CD4-positive, alpha-beta T cell treated with Interleukin-10 for 1 hour (primary cell): ENCODE measurements around the gene SDR42E2.
A peak's percentile ranks its signal among the peaks of the same experiment; 100 is the strongest.
"Not testable (repeated sequence)": the region's sequence is repeated elsewhere in the genome, so short reads cannot be mapped to it uniquely, and the experiment has no call there.

Experiments
- DNase-seq: peaks from one replicate; pipeline ENCODE4 v3.0.0-alpha.2; 2020

The SDR42E2 gene

GRCh38 chr16:22161999-22162655 is at the start of gene SDR42E2:
Gene SDR42E2 (plus strand): TSS chr16:22162506. CDS start chr16:22165583, 3,077 bp downstream.
- peak; percentile 50 for DNase-seq

- no peak for DNase-seq
Measured at GRCh38 chr16:22116095-22116700, 46.1 kb upstream of the SDR42E2 start.

GRCh38 chr16:22117609-22118008 is 44.7 kb upstream of the SDR42E2 start:
- DNase-seq: no peak

GRCh38 chr16:22120440-22120839 is 41.9 kb upstream of the SDR42E2 start:
- no peak for DNase-seq

- no peak for DNase-seq
Measured at GRCh38 chr16:22122239-22122638, 40.1 kb upstream of the SDR42E2 start.

- DNase-seq: no peak
Measured at GRCh38 chr16:22123146-22123545, 39.2 kb upstream of the SDR42E2 start.

GRCh38 chr16:22123759-22124490 is 38.4 kb upstream of the SDR42E2 start:
- no peak for DNase-seq

- no peak for DNase-seq
Measured at GRCh38 chr16:22124583-22125284, 37.6 kb upstream of the SDR42E2 start.

- no peak for DNase-seq
Measured at GRCh38 chr16:22126037-22126558, 36.2 kb upstream of the SDR42E2 start.

GRCh38 chr16:22128537-22128936 is 33.8 kb upstream of the SDR42E2 start:
- DNase-seq: not testable (repeated sequence)

- DNase-seq: no peak
Measured at GRCh38 chr16:22130528-22130927, 31.8 kb upstream of the SDR42E2 start.

- DNase-seq: no peak
Measured at GRCh38 chr16:22132801-22133200, 29.5 kb upstream of the SDR42E2 start.

GRCh38 chr16:22138482-22138881 is 23.8 kb upstream of the SDR42E2 start:
- DNase-seq: no peak

GRCh38 chr16:22139008-22139407 is 23.3 kb upstream of the SDR42E2 start:
- no peak for DNase-seq

GRCh38 chr16:22139732-22140131 is 22.6 kb upstream of the SDR42E2 start:
- no peak for DNase-seq

- DNase-seq: no peak
Measured at GRCh38 chr16:22141767-22142166, 20.5 kb upstream of the SDR42E2 start.

- DNase-seq: no peak
Measured at GRCh38 chr16:22144520-22144919, 17.8 kb upstream of the SDR42E2 start.

- no peak for DNase-seq
Measured at GRCh38 chr16:22147853-22148252, 14.5 kb upstream of the SDR42E2 start.

- no peak for DNase-seq
Measured at GRCh38 chr16:22151246-22151998, 10.9 kb upstream of the SDR42E2 start.

- DNase-seq: no peak
Measured at GRCh38 chr16:22152316-22152715, 10.0 kb upstream of the SDR42E2 start.

GRCh38 chr16:22153078-22153477 is 9.2 kb upstream of the SDR42E2 start:
- DNase-seq: not testable (repeated sequence)

GRCh38 chr16:22161401-22161800 is 905 bp upstream of the SDR42E2 start:
- DNase-seq: no peak

- DNase-seq: no peak
Measured at GRCh38 chr16:22162656-22163009, 327 bp downstream of the SDR42E2 start.
